ENCODE measurements around the gene SPAG6.

DNA sequence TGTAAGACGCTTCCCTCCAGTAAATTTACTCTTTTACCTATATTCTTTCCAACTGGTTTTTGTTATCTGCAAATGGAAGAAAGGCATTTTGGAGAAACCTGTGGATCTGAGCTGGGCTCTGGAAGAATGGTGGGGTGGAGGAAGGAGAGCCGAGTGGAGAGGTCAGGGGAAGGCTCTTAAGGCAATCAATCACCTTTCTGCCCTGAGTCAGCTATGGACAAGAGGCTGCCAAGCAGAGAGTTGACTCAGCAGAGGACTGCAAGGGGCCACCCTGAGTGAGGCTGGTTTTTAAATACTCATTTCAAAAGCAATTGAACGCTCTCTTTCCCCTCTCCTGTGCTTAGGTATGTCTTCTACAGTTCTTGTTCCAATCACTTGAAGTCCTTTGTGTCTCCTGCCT is 81.8 kb downstream of the SPAG6 start:
- TF ChIP-seq ZNF274 (IDR thresholded peaks at IDR 0.05; ENCODE audit: low read depth, low read length) (no peak), YY1 (IDR thresholded peaks at IDR 0.05; ENCODE audit: insufficient read depth, insufficient read length) (no peak), SUZ12 (IDR thresholded peaks at IDR 0.05; ENCODE audit: extremely low read depth, insufficient read depth, insufficient read length) (no peak)
